Muscle layer of colon (tissue), 2 donors: ENCODE measurements around the gene C1QTNF2.
"Not testable (repeated sequence)": the region's sequence is repeated elsewhere in the genome, so short reads cannot be mapped to it uniquely, and the experiment has no call there.

Source experiments
- H3K27ac ChIP-seq: one replicate; pipeline ENCODE4 v1.7.0; 2013; ENCODE audit warnings: low read depth, mild to moderate bottlenecking, low read length, moderate library complexity
- H3K27me3 ChIP-seq, 2 donors: one replicate each; pipeline ENCODE4 v1.7.0; 2013; ENCODE audit warnings: low read length in 2 of 2, mild to moderate bottlenecking in 2 of 2; ENCODE audit not compliant: insufficient read depth in 2 of 2, control insufficient read depth in 1 of 2
- H3K36me3 ChIP-seq: one replicate; pipeline ENCODE4 v1.7.0; 2013; ENCODE audit warnings: mild to moderate bottlenecking, low read length; ENCODE audit not compliant: insufficient read depth
- H3K4me1 ChIP-seq: one replicate; pipeline ENCODE4 v1.7.0; 2013; ENCODE audit warnings: mild to moderate bottlenecking, low read length; ENCODE audit not compliant: insufficient read depth
- H3K4me3 ChIP-seq, 2 donors: one replicate each; pipeline ENCODE4 v1.7.0; 2013; ENCODE audit warnings: low read length in 2 of 2, low read depth in 1 of 2, mild to moderate bottlenecking in 1 of 2, moderate library complexity in 1 of 2
- H3K9ac ChIP-seq: one replicate; pipeline ENCODE4 v1.7.0; 2013; ENCODE audit warnings: low read length
- H3K9me3 ChIP-seq: one replicate; pipeline ENCODE4 v1.7.0; 2013; ENCODE audit warnings: mild to moderate bottlenecking, low read length
- donor health status: abdominal sarcoma.
- donor health status: Adenocarcinoma of cecum.

Gene C1QTNF2

GRCh38 chr5:160339406-160340130 is 30.9 kb downstream of the C1QTNF2 start:
- H3K9me3 ChIP-seq: no peaks in the 10 kb centered on the region
- no peak overlapping the region for H3K9ac ChIP-seq
- H3K27ac ChIP-seq: no peak overlapping the region
- H3K36me3 ChIP-seq: no peaks in the 10 kb centered on the region
- H3K4me1 ChIP-seq: no peaks in the 10 kb centered on the region
- H3K4me3 ChIP-seq: no peak overlapping the region
- H3K27me3 ChIP-seq: no peaks in the 10 kb centered on the region

- not testable (repeated sequence) for H3K27ac ChIP-seq, H3K4me1 ChIP-seq, H3K9ac ChIP-seq, H3K27me3 ChIP-seq, H3K4me3 ChIP-seq, H3K36me3 ChIP-seq, H3K9me3 ChIP-seq
Measured at GRCh38 chr5:160334716-160335115, 35.7 kb downstream of the C1QTNF2 start.

- Histone ChIP-seq H3K4me1 (no peaks in the 10 kb centered on the region), H3K27me3 (no peaks in the 10 kb centered on the region)
Measured at GRCh38 chr5:160333721-160334120, 36.7 kb downstream of the C1QTNF2 start.

GRCh38 chr5:160330212-160330611 is 40.2 kb downstream of the C1QTNF2 start:
- Histone ChIP-seq H3K9ac (no peak overlapping the region), H3K4me3 (no peak overlapping the region), H3K27me3 (no peaks in the 10 kb centered on the region), H3K4me1 (no peaks in the 10 kb centered on the region), H3K27ac (no peak overlapping the region), H3K36me3 (no peaks in the 10 kb centered on the region), H3K9me3 (no peaks in the 10 kb centered on the region)

More at GRCh38 chr5:160333721-160334120, 36.7 kb downstream of the C1QTNF2 start:
- no peak overlapping the region for H3K9ac ChIP-seq
- no peak overlapping the region for H3K4me3 ChIP-seq
- H3K36me3 ChIP-seq: no peaks in the 10 kb centered on the region
- no peak overlapping the region for H3K27ac ChIP-seq
- no peaks in the 10 kb centered on the region for H3K9me3 ChIP-seq

GRCh38 chr5:160327818-160328217 is 42.6 kb downstream of the C1QTNF2 start:
- H3K9ac ChIP-seq: no peak overlapping the region
- H3K4me1 ChIP-seq: no peaks in the 10 kb centered on the region
- no peak overlapping the region for H3K27ac ChIP-seq
- H3K9me3 ChIP-seq: no peaks in the 10 kb centered on the region
- H3K4me3 ChIP-seq: no peak overlapping the region
- H3K36me3 ChIP-seq: no peaks in the 10 kb centered on the region
- no peaks in the 10 kb centered on the region for H3K27me3 ChIP-seq

GRCh38 chr5:160326981-160327380 is 43.4 kb downstream of the C1QTNF2 start:
- Histone ChIP-seq H3K9me3 (no peaks in the 10 kb centered on the region), H3K27me3 (no peaks in the 10 kb centered on the region), H3K4me1 (no peaks in the 10 kb centered on the region), H3K9ac (no peak overlapping the region), H3K36me3 (no peaks in the 10 kb centered on the region), H3K4me3 (no peak overlapping the region), H3K27ac (no peak overlapping the region)

GRCh38 chr5:160325716-160326115 is 44.7 kb downstream of the C1QTNF2 start:
- Histone ChIP-seq H3K4me3 (no peak overlapping the region), H3K36me3 (no peaks in the 10 kb centered on the region), H3K4me1 (no peaks in the 10 kb centered on the region), H3K27ac (no peak overlapping the region), H3K9ac (no peak overlapping the region), H3K27me3 (no peaks in the 10 kb centered on the region), H3K9me3 (no peaks in the 10 kb centered on the region)

GRCh38 chr5:160324886-160325285 is 45.5 kb downstream of the C1QTNF2 start:
- no peaks in the 10 kb centered on the region for H3K36me3 ChIP-seq
- no peaks in the 10 kb centered on the region for H3K27me3 ChIP-seq
- no peaks in the 10 kb centered on the region for H3K4me1 ChIP-seq
- H3K9ac ChIP-seq: no peak overlapping the region
- no peak overlapping the region for H3K4me3 ChIP-seq
- H3K27ac ChIP-seq: no peak overlapping the region
- no peaks in the 10 kb centered on the region for H3K9me3 ChIP-seq

- H3K4me3 ChIP-seq: no peak overlapping the region
- H3K27me3 ChIP-seq: no peaks in the 10 kb centered on the region
- H3K36me3 ChIP-seq: no peaks in the 10 kb centered on the region
- no peaks in the 10 kb centered on the region for H3K9me3 ChIP-seq
- no peaks in the 10 kb centered on the region for H3K4me1 ChIP-seq
- H3K9ac ChIP-seq: no peak overlapping the region
- no peak overlapping the region for H3K27ac ChIP-seq
Measured at GRCh38 chr5:160318409-160318808, 52.0 kb downstream of the C1QTNF2 start.

- H3K27ac ChIP-seq: no peak overlapping the region
- no peaks in the 10 kb centered on the region for H3K36me3 ChIP-seq
- no peak overlapping the region for H3K9ac ChIP-seq
- H3K27me3 ChIP-seq: no peaks in the 10 kb centered on the region
- H3K4me1 ChIP-seq: peaks cover 4% of the 10 kb centered on the region
- H3K4me3 ChIP-seq: no peak overlapping the region
- H3K9me3 ChIP-seq: no peaks in the 10 kb centered on the region
Measured at GRCh38 chr5:160317434-160317833, 53.0 kb downstream of the C1QTNF2 start.

GRCh38 chr5:160315968-160316367 is 54.5 kb downstream of the C1QTNF2 start:
- H3K4me3 ChIP-seq: no peak overlapping the region
- no peak overlapping the region for H3K9ac ChIP-seq
- peaks cover 0 to 10% of the 10 kb centered on the region in 2 donors for H3K27me3 ChIP-seq
- no peaks in the 10 kb centered on the region for H3K36me3 ChIP-seq
- H3K27ac ChIP-seq: no peak overlapping the region
- H3K9me3 ChIP-seq: no peaks in the 10 kb centered on the region
- peaks cover 4% of the 10 kb centered on the region for H3K4me1 ChIP-seq
